ENCODE data around the gene ADD1. TPM values are rescaled to one million over a fixed set of nuclear protein-coding genes. Genes with fewer than 3 reads are reported as not detected.

Gene ADD1
- total and polyA plus RNA-seq, 2 of the 13 experiments (the other 11 are each of a cell fraction or from before 2014, with no cell fraction given) = 73.9 to 122 TPM

GRCh38 chr4:2800691-2801596 lies 42.7 kb upstream of the ADD1 start (continued):
- peak; percentile 93 for TF ChIP-seq SAP130 (CRISPR knock-in tag; IDR thresholded peaks at IDR 0.05; ENCODE audit: low read depth)

DNA sequence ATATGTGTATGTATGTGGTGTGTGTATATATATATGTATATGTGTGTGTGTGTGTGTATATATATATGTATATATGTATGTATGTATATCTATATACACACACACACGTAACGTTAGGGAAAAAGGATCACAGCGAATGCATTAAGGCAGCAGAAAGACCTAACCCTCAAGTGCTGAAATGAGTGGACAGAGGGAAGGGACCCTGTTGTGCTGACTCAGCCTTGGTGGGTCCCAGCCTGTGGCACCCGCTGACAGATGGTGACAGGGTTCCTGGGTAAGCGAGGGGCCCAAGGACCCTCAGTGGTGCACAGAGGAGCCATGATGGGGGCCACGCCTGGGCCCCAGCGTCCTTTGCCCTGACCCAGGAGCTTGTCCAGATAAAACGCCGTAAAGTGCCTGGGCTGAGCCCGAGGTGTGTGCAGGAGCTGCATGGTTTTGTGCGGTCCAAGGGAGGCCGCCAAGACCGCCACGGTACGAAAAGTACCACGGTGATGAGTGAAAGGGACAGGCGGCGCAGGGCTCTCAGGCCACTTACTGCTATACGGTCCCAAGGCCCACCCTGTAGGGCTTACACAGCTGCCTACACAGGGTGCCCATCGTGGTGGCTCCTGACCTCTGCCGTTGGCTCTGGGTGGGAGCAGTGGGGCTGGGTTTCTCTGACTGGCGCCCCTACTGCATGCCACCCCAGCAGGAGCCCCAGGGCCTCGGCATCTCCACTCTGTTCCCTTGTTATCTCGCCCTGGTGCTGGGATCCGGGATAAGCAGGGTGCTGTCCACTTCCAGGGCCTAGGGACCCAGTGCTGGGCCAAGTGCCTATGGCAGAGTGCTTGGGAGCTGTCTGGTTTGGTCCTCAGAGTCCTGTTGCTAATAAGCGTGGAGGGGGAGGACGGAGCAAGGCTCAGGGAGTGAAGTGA lies 40.8 kb upstream of the ADD1 start:
- no peak for ATAC-seq
- Histone ChIP-seq H3K79me2 (ENCODE audit: insufficient read depth, low read length) (peaks cover 42% of the 10 kb centered on the region), H3K27ac (ENCODE audit: extremely low read length, insufficient read depth, low read length) (no peak overlapping the region), H3K36me3 (replicated peaks in 1 of 2; ENCODE audit: control insufficient read depth in 1 of 2, insufficient read depth in 2 of 2, low read length in 2 of 2) (peaks cover 3 to 5% of the 10 kb centered on the region in 2 experiments; a peak in 3 of 5 replicates), H3K9ac (ENCODE audit: insufficient read depth, low read depth, low read length) (no peak overlapping the region), H3K4me2 (ENCODE audit: low read depth, low read length) (no peak overlapping the region), H3K4me3 (replicated peaks in 1 of 3; ENCODE audit: insufficient read depth in 1 of 3, low read depth in 2 of 3, low read length in 3 of 3) (no peak overlapping the region), H3K9me3 (ENCODE audit: low read length) (no peaks in the 10 kb centered on the region), H3K4me1 (ENCODE audit: insufficient read depth, low read length) (peaks cover 42% of the 10 kb centered on the region), H2AFZ (ENCODE audit: low read length) (no peak overlapping the region), H4K20me1 (ENCODE audit: insufficient read depth, low read length) (peaks cover under 1% of the 10 kb centered on the region; the same call in 1 of the 2 replicates), H3K27me3 (ENCODE audit: control insufficient read depth in 1 of 2, insufficient read depth in 2 of 2, low read length in 2 of 2) (no peaks in the 10 kb centered on the region)
- 98% methylated on average over 18 of the region's 27 CpGs for whole genome bisulfite sequencing (ENCODE audit: low lambda C conversion rate)
- TF ChIP-seq MAFF (IDR thresholded peaks at IDR 0.05; ENCODE audit: low read depth, low read length) (peak; percentile 44; the same call in 1 of the 2 replicates), PAF1 (CRISPR knock-in tag; IDR thresholded peaks at IDR 0.05) (no peak; the same call in 1 of the 2 replicates), ZSCAN21 (CRISPR knock-in tag; IDR thresholded peaks at IDR 0.05; ENCODE audit: borderline replicate concordance) (no peak), MAFK (conservative IDR thresholded peaks at IDR 0.05 in 1 of 2, IDR thresholded peaks at IDR 0.05 in 1 of 2; ENCODE audit: low read length in 2 of 2) (peak; percentile 68 to 77), RBFOX2 (IDR thresholded peaks at IDR 0.05; ENCODE audit: low read depth, low read length) (peak; percentile 41; the same call in 1 of the 2 replicates)
- CTCF ChIA-PET (ENCODE audit: low intra/inter-chr PET ratio, low total read pairs) = no interaction called here
- FAIRE-seq = no peak
- in situ Hi-C loops (cut with HindIII; ENCODE audit: extremely low pct_ligation_motif_present, low pct_unique_long_range_greater_than_20kb) = loop anchor here (5.0 kb wide), 1 partner anchor 34 kb away; no protein-coding TSS in a partner anchor
- POLR2A ChIA-PET = no interaction called here
- BruUV-seq (replicated peaks) = no TSS peak
- intact Hi-C loops (cut with micrococcal nuclease; ENCODE audit: unreplicated experiment) = loop anchor here (5.0 kb wide), 1 partner anchor 59 kb away; no protein-coding TSS in a partner anchor
- DNase-seq (ENCODE audit: low spot score) = no peak
